ENCODE data around the gene PDE5A. TPM values are rescaled to one million over a fixed set of nuclear protein-coding genes. Genes with fewer than 3 reads are reported as not detected.
"Not testable (repeated sequence)": the region's sequence is repeated elsewhere in the genome, so short reads cannot be mapped to it uniquely, and the experiment has no call there.

The PDE5A gene
- polyA plus RNA-seq, 1 donor from 2014 or later, result 12.9 TPM

GRCh38 chr4:119462733-119463132, 165.9 kb downstream of the PDE5A start:
- H3K27ac ChIP-seq (ENCODE audit: low read length); H3F3A ChIP-seq (ENCODE audit: insufficient read depth, low read length, poor library complexity, severe bottlenecking); H3K4me2 ChIP-seq (ENCODE audit: low read length); H3K79me2 ChIP-seq (replicated peaks; ENCODE audit: insufficient read depth, low read length); H3K27me3 ChIP-seq (ENCODE audit: insufficient read depth, low read depth, low read length); H3K36me3 ChIP-seq (ENCODE audit: insufficient read depth, low read length); H3K9me3 ChIP-seq (ENCODE audit: low read length); H2AFZ ChIP-seq (ENCODE audit: low read depth, low read length); H3K4me3 ChIP-seq (ENCODE audit: low read length); H4K20me1 ChIP-seq (ENCODE audit: insufficient read depth); H3K9me2 ChIP-seq (ENCODE audit: insufficient read depth, low read length); H3K9ac ChIP-seq (ENCODE audit: low read length): not testable (repeated sequence)
- TF ChIP-seq, protein P1, sequence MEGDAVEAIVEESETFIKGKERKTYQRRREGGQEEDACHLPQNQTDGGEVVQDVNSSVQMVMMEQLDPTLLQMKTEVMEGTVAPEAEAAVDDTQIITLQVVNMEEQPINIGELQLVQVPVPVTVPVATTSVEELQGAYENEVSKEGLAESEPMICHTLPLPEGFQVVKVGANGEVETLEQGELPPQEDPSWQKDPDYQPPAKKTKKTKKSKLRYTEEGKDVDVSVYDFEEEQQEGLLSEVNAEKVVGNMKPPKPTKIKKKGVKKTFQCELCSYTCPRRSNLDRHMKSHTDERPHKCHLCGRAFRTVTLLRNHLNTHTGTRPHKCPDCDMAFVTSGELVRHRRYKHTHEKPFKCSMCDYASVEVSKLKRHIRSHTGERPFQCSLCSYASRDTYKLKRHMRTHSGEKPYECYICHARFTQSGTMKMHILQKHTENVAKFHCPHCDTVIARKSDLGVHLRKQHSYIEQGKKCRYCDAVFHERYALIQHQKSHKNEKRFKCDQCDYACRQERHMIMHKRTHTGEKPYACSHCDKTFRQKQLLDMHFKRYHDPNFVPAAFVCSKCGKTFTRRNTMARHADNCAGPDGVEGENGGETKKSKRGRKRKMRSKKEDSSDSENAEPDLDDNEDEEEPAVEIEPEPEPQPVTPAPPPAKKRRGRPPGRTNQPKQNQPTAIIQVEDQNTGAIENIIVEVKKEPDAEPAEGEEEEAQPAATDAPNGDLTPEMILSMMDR (IDR thresholded peaks at IDR 0.05; ENCODE audit: poor library complexity, severe bottlenecking), result peak; percentile 33

DNA sequence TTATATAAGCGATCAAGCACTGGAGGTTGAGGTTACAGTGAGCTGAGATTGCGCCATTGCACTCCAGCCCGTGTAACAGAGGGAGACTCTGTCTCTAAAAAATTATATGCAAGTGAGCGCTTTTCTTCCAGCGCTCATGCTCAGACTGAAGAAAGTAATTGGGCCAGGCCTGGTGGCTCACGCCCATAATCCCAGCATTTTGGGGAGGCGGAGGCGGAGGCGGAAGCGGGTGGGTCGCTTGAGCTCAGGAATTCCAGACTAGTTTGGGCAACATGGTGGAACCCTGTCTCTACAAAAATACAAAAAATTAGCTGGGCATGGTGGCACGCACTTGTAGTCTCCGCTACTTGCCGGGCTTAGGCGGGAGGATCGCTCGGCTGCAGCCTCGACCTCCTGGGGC, 172.9 kb downstream of the PDE5A start:
- not testable (repeated sequence) for H3K9me3 ChIP-seq (ENCODE audit: low read length); H3F3A ChIP-seq (ENCODE audit: insufficient read depth, low read length, poor library complexity, severe bottlenecking); H3K79me2 ChIP-seq (replicated peaks; ENCODE audit: insufficient read depth, low read length); H3K36me3 ChIP-seq (ENCODE audit: insufficient read depth, low read length); H3K9me2 ChIP-seq (ENCODE audit: insufficient read depth, low read length); H3K9ac ChIP-seq (ENCODE audit: low read length); H3K4me2 ChIP-seq (ENCODE audit: low read length); H4K20me1 ChIP-seq (ENCODE audit: insufficient read depth); H2AFZ ChIP-seq (ENCODE audit: low read depth, low read length); H3K27ac ChIP-seq (ENCODE audit: low read length); H3K27me3 ChIP-seq (ENCODE audit: insufficient read depth, low read depth, low read length)
- peak overlapping the region; percentile 55 for H3K4me3 ChIP-seq (ENCODE audit: low read length)

DNA sequence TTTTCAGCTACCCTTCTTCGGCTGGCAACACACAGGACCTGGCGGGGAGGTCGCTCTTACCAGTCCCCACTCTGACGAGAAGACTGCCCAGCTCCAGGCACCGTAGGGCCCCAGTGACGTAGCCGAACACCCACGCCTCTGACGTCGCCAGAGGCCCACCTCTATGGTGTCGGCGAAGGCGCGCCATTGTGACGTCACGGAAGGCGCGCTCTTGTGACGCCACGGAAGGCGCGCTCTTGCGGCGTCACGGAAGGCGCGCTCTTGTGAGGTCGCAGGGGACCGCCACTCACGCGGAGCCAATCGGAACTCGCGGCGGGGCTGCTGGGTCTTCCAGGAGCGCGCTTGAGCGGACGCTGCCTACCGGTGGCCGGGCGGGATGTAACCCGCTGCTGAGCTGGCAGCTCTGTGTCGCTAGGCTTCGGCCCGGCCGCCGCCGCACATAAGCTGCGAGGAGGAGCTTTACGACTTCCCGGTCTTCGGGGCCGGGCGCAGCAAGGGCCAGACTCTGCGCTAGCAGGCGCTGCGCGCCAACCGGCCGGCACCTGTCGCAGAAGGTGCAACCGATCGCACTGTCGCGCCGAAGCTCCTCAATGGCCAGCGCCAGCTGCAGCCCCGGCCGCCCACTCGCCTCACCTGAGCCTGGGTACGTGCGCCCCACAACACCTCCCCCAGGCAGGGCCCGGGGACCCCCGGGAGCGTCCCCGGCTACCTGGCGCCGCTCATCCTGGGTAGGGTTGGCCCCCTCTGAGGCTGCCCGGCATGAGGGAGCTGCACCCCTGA, 173.9 kb downstream of the PDE5A start:
- not testable (repeated sequence) for H3K9me3 ChIP-seq (ENCODE audit: low read length); H3K36me3 ChIP-seq (ENCODE audit: insufficient read depth, low read length); H3K79me2 ChIP-seq (replicated peaks; ENCODE audit: insufficient read depth, low read length); H3F3A ChIP-seq (ENCODE audit: insufficient read depth, low read length, poor library complexity, severe bottlenecking); H4K20me1 ChIP-seq (ENCODE audit: insufficient read depth); H3K27me3 ChIP-seq (ENCODE audit: insufficient read depth, low read depth, low read length); H3K4me2 ChIP-seq (ENCODE audit: low read length); H3K9me2 ChIP-seq (ENCODE audit: insufficient read depth, low read length)
- TF ChIP-seq POLR2AphosphoS5 (IDR thresholded peaks at IDR 0.05) (peak; percentile 93), MXI1 (conservative IDR thresholded peaks at IDR 0.05; ENCODE audit: poor library complexity, severe bottlenecking) (peak; percentile 73), SMC3 (conservative IDR thresholded peaks at IDR 0.05; ENCODE audit: poor library complexity) (peak; percentile 58), TAF1 (IDR thresholded peaks at IDR 0.05; ENCODE audit: low read depth) (peak; percentile 55), EP300 (conservative IDR thresholded peaks at IDR 0.05; ENCODE audit: poor library complexity, severe bottlenecking) (peak; percentile 95)
- TF ChIP-seq, protein P2, sequence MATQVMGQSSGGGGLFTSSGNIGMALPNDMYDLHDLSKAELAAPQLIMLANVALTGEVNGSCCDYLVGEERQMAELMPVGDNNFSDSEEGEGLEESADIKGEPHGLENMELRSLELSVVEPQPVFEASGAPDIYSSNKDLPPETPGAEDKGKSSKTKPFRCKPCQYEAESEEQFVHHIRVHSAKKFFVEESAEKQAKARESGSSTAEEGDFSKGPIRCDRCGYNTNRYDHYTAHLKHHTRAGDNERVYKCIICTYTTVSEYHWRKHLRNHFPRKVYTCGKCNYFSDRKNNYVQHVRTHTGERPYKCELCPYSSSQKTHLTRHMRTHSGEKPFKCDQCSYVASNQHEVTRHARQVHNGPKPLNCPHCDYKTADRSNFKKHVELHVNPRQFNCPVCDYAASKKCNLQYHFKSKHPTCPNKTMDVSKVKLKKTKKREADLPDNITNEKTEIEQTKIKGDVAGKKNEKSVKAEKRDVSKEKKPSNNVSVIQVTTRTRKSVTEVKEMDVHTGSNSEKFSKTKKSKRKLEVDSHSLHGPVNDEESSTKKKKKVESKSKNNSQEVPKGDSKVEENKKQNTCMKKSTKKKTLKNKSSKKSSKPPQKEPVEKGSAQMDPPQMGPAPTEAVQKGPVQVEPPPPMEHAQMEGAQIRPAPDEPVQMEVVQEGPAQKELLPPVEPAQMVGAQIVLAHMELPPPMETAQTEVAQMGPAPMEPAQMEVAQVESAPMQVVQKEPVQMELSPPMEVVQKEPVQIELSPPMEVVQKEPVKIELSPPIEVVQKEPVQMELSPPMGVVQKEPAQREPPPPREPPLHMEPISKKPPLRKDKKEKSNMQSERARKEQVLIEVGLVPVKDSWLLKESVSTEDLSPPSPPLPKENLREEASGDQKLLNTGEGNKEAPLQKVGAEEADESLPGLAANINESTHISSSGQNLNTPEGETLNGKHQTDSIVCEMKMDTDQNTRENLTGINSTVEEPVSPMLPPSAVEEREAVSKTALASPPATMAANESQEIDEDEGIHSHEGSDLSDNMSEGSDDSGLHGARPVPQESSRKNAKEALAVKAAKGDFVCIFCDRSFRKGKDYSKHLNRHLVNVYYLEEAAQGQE (IDR thresholded peaks at IDR 0.05; ENCODE audit: borderline replicate concordance), result peak; percentile 70
- TF ChIP-seq, protein P1 (IDR thresholded peaks at IDR 0.05; ENCODE audit: poor library complexity, severe bottlenecking), result peak; percentile 71
- H2AFZ ChIP-seq (ENCODE audit: low read depth, low read length), result peak overlapping the region; percentile 91
- H3K4me3 ChIP-seq (ENCODE audit: low read length), result peak overlapping the region; percentile 69
- H3K27ac ChIP-seq (ENCODE audit: low read length), result peak overlapping the region; percentile 91
- H3K9ac ChIP-seq (ENCODE audit: low read length), result peak overlapping the region; percentile 77

DNA sequence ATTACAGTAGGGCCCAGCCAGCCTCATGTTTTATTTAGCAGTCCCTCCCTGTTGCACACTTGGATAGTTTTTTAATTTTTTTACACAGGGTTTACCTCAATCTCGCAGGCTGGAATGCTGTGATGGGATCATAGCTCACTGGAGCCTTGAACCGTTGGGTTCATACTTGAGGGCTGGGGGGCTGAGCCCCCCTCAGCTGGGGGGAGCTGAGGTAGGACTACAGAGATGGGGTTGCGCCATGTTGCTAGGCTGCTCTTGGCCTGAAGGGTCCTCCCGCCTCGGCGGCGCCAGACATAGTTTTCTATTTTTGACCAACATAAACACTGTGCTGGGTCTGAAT, 174.5 kb downstream of the PDE5A start:
- H3K4me2 ChIP-seq (ENCODE audit: low read length); H3K9me3 ChIP-seq (ENCODE audit: low read length); H3K27me3 ChIP-seq (ENCODE audit: insufficient read depth, low read depth, low read length); H3F3A ChIP-seq (ENCODE audit: insufficient read depth, low read length, poor library complexity, severe bottlenecking); H3K9me2 ChIP-seq (ENCODE audit: insufficient read depth, low read length); H3K36me3 ChIP-seq (ENCODE audit: insufficient read depth, low read length); H4K20me1 ChIP-seq (ENCODE audit: insufficient read depth); H3K79me2 ChIP-seq (replicated peaks; ENCODE audit: insufficient read depth, low read length): not testable (repeated sequence)
- H2AFZ ChIP-seq (ENCODE audit: low read depth, low read length), result peak overlapping the region; percentile 91
- peak overlapping the region; percentile 69 for H3K4me3 ChIP-seq (ENCODE audit: low read length)
- H3K27ac ChIP-seq (ENCODE audit: low read length), result peak overlapping the region; percentile 91
- H3K9ac ChIP-seq (ENCODE audit: low read length), result peak overlapping the region; percentile 77

DNA sequence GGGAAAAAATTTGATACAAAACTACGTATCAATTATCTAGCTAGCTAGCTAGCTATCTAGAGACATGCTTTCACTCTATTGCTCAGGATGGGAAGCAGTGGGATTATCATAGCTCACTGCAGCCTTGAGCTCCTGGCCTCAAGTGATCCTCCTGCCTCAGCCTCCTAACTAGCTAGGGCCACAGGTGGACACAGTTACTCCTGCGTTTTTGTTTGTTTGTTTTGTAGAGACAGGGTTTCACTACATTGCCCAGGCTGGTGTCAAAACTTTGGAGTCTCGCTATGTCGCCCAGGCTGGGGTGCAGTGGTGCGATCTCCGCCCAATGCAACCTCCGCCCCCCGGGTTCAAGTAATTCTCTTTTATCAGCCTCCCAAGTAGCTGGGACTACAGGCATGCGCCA, 175.3 kb downstream of the PDE5A start:
- not testable (repeated sequence) for H3K9me3 ChIP-seq (ENCODE audit: low read length); H3K9me2 ChIP-seq (ENCODE audit: insufficient read depth, low read length); H3K79me2 ChIP-seq (replicated peaks; ENCODE audit: insufficient read depth, low read length); H3K4me3 ChIP-seq (ENCODE audit: low read length); H3K27me3 ChIP-seq (ENCODE audit: insufficient read depth, low read depth, low read length); H3K9ac ChIP-seq (ENCODE audit: low read length); H3K36me3 ChIP-seq (ENCODE audit: insufficient read depth, low read length); H4K20me1 ChIP-seq (ENCODE audit: insufficient read depth); H3K27ac ChIP-seq (ENCODE audit: low read length); H3K4me2 ChIP-seq (ENCODE audit: low read length); H3F3A ChIP-seq (ENCODE audit: insufficient read depth, low read length, poor library complexity, severe bottlenecking); H2AFZ ChIP-seq (ENCODE audit: low read depth, low read length)
